GM23338 (cell line): ENCODE data around the gene NPEPPS. TPM values are rescaled to one million over a fixed set of nuclear protein-coding genes. Genes with fewer than 3 reads are reported as not detected.

ENCODE experiments used
- polyA plus RNA-seq: library from polyadenylated mRNA; unstranded; fragments of >200 nt; fragmentation: Nextera tagmentation; extraction: Ambion mirVana; gene quantifications from 2 replicates; pipeline ENCODE4 v1.2.1, GENCODE V29; 2016
- small RNA-seq: library from RNA; depleted of rRNA; stranded (forward); fragments of <200 nt; gene quantifications from one replicate; pipeline ENCODE3, GENCODE V24; 2014; ENCODE audit warnings: low replicate concordance
- total RNA-seq: library from RNA; depleted of rRNA; stranded (reverse); fragments of >200 nt; shearing (Covaris generic); gene quantifications from 2 replicates; pipeline ENCODE4 v1.2.3, GENCODE V29; 2014; rRNA removed

NPEPPS gene
- total and polyA plus RNA-seq, 2 experiments from 2014 or later, result 91.5 to 113 TPM

Small RNA genes within 50 kb of the gene (small RNA-seq; reads per million reads assigned to genes)
- not detected for gene RF00019

Other genes with a start within 250 kb of the NPEPPS start
- gene EFCAB13, start 207.2 kb upstream of the NPEPPS start, total RNA-seq, result 3.6 and 4.1 TPM in 2 replicates
- 3.3 and 5.4 TPM in 2 replicates for gene EFCAB13, start 207.2 kb upstream of the NPEPPS start, polyA plus RNA-seq
- 526 and 599 TPM in 2 replicates for gene KPNB1, start 118.8 kb downstream of the NPEPPS start, total RNA-seq
- 219 and 274 TPM in 2 replicates for gene KPNB1, start 118.8 kb downstream of the NPEPPS start, polyA plus RNA-seq
- 10.6 and 12.1 TPM in 2 replicates for gene TBKBP1, start 163.1 kb downstream of the NPEPPS start, total RNA-seq
- 2.2 and 2.5 TPM in 2 replicates for gene TBKBP1, start 163.1 kb downstream of the NPEPPS start, polyA plus RNA-seq
- not detected in 2 replicates for gene TBX21, start 202.1 kb downstream of the NPEPPS start, total RNA-seq
- not detected in 2 replicates for gene TBX21, start 202.1 kb downstream of the NPEPPS start, polyA plus RNA-seq